Stomach (tissue), 4 donors: Measurements from ENCODE around the gene CD33.

Experiments
- CTCF ChIP-seq, 7 experiments: fragments of 450-650 bp in 4 of 7; fragments of 200-600 bp in 3 of 7; sonication (generic) in 3 of 7; IDR thresholded peaks; one replicate each; pipeline ENCODE4 v1.5.1; 2016 to 2019; ENCODE audit warnings: antibody characterized with exemption in 7 of 7, control low read depth in 2 of 7, mild to moderate bottlenecking in 1 of 7
- POLR2AphosphoS5 ChIP-seq, 3 donors: sonication (generic); formaldehyde crosslinking; IDR thresholded peaks; one replicate each; pipeline ENCODE4 v1.6.1; 2016; ENCODE audit warnings: antibody characterized with exemption in 3 of 3

- TF ChIP-seq POLR2AphosphoS5 (IDR thresholded peaks at IDR 0.05) (no peak), CTCF (IDR thresholded peaks at IDR 0.05) (no peak)
These were observed 31.3 kb downstream of the CD33 start for GRCh38 chr19:51256155-51256625.
